Measurements from ENCODE around the gene ECT2.

GRCh38 chr3:172840463-172840862 is 89.9 kb downstream of the ECT2 start:
- no peak for TF ChIP-seq CTCF (IDR thresholded peaks at IDR 0.05; ENCODE audit: borderline replicate concordance, extremely low read depth, low read length, poor library complexity, severe bottlenecking)
- TF ChIP-seq EZH2 (IDR thresholded peaks at IDR 0.05; ENCODE audit: borderline replicate concordance, low read depth, low read length, severe bottlenecking) = no peak
